ENCODE measurements around the gene UBQLN4.
"Not testable (repeated sequence)": the region's sequence is repeated elsewhere in the genome, so short reads cannot be mapped to it uniquely, and the experiment has no call there.

Gene UBQLN4

DNA sequence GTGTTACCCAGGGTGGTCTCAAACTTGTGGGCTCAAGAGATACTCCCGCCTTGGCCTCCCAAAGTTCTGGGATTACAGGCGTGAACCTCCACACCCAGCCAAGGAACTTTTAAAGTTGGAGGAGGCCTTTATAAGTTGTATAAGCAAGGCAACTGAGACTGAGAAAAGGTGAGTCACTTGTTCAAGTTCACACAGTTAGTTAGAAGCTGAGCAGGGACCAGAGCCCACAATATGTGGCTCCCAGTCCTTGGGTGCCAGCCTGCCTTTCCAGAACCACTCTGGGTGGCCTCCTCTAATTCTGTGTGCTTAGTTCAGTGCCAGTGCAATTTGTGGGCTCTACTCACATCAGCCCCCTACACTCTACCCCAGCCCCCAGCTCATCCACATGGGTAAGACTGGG is 11.0 kb upstream of the UBQLN4 start:
- no peak for FAIRE-seq
- no peak for DNase-seq (ENCODE audit: extremely low spot score, insufficient read length, low read depth)

- no peak for FAIRE-seq
- DNase-seq (ENCODE audit: extremely low spot score, insufficient read length, low read depth) = no peak
Measured at GRCh38 chr1:156063997-156064285, 10.3 kb upstream of the UBQLN4 start.

GRCh38 chr1:156062189-156062588 is 8.6 kb upstream of the UBQLN4 start:
- DNase-seq (ENCODE audit: extremely low spot score, insufficient read length, low read depth) = no peak
- FAIRE-seq = no peak

DNA sequence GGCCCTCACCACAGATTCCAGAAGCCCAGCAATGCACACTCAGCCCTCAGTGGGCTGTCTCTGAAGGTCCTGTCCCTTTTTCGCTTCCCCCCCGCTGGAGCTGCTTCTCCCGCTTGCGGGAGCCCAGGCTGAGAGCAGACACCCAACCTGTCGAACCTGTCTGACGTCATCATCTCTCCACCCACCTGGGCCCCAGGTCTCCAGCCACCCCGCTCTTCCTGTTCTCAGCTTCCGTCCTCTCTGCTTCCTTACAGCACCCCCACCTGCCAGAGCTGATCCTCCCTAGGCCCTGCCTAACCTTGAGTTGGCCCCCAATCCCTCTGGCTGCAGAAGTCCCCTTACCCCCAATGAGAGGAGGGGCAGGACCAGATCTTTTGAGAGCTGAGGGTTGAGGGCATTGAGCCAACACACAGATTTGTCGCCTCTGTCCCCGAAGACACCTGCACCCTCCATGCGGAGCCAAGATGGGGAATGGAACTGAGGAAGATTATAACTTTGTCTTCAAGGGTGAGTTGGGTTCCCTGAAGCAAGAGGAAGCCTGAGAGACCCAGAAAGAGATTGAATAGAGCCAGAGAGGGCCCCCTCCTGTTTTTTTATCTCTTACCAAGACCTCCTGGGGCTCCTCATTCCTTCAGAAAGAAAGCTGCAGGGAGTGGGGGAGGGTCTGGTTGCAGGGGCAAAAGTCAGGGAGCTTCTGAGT is 7.5 kb upstream of the UBQLN4 start, which contains the start of gene RAB25:
Gene RAB25, plus strand, starts transcription at position 224 of the 700 bp plus-strand sequence. Its CDS starts 241 bp downstream, at position 465.
- FAIRE-seq (no peak), DNase-seq (ENCODE audit: extremely low spot score, insufficient read length, low read depth) (no peak)

GRCh38 chr1:156056326-156056849 is 2.8 kb upstream of the UBQLN4 start:
- DNase-seq (ENCODE audit: extremely low spot score, insufficient read length, low read depth) (no peak), FAIRE-seq (no peak)

DNA sequence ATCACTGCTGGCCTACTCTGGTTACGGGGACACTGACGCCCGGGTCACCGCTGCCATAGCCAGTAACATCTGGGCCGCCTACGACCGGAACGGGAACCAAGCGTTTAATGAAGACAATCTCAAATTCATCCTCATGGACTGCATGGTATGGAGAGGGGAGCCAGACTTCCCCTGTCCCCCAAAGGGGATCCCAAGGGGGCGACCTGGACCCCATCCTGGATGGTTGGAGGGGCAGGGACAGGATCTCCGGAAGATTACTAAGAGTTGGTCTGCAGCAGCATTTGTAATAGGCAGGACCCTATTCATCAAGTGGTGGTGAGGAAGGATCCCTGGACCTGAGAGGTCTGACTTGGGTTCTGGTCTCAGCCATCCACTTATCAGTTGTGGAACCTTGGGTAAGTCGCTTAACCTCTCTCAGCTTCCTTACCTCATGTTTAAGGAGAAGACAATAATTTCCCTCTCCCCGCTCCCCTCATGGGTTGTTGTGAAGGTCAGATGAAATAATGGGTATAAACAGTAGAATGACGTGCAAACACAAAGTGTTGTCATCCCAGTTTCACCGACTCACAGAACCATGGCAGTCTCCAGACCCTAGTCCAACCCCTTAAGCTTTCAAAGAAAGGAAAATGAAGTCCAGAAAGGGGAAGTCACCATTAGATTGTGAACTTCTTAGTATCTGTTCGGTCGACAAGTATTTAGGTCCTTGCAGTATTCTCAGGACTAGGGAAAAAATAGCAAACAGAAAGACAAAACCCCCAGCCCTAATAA is 1.9 kb upstream of the UBQLN4 start:
- no peak for DNase-seq (ENCODE audit: extremely low spot score, insufficient read length, low read depth)
- no peak for FAIRE-seq

DNA sequence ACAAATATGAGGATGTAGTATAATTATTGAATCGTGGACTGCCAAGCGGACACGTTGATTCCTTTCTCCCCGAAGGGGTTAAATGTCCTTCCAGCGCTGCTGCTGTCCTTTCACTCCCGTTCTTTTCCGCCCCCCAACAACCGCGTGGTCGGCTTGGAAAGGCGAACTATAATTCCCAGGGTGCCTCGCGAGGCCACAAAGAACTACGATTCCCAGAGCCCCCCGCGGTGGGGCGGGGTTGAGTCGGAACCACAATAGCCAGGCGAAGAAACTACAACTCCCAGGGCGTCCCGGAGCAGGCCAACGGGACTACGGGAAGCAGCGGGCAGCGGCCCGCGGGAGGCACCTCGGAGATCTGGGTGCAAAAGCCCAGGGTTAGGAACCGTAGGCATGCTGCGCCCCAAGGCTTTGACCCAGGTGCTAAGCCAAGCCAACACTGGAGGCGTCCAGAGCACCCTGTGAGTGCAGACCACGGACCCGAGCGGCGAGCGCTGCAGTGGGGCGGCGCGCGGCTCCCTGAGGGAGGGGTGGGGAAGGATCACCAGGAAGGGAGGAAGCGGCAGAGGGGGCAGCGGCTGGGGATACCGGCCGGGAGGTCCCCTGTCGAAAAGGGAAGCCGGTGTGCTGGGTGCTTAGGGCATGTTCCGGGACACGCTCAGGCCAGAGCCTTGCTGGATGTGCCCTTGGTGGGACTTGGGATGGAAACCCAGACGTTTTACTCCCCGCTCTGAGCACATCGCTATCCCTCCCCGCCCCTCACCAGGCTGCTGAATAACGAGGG is 1.1 kb upstream of the UBQLN4 start, which contains the start of gene LAMTOR2:
Gene LAMTOR2, plus strand, starts transcription at position 283 of the 781 bp plus-strand sequence. Its CDS starts 108 bp downstream, at position 391.
- FAIRE-seq (peak; percentile 94), DNase-seq (ENCODE audit: extremely low spot score, insufficient read length, low read depth) (peak; percentile 89)

- FAIRE-seq (peak; percentile 35), DNase-seq (ENCODE audit: extremely low spot score, insufficient read length, low read depth) (peak; percentile 58)
Measured at GRCh38 chr1:156052862-156053767, 483 bp downstream of the UBQLN4 start.

DNA sequence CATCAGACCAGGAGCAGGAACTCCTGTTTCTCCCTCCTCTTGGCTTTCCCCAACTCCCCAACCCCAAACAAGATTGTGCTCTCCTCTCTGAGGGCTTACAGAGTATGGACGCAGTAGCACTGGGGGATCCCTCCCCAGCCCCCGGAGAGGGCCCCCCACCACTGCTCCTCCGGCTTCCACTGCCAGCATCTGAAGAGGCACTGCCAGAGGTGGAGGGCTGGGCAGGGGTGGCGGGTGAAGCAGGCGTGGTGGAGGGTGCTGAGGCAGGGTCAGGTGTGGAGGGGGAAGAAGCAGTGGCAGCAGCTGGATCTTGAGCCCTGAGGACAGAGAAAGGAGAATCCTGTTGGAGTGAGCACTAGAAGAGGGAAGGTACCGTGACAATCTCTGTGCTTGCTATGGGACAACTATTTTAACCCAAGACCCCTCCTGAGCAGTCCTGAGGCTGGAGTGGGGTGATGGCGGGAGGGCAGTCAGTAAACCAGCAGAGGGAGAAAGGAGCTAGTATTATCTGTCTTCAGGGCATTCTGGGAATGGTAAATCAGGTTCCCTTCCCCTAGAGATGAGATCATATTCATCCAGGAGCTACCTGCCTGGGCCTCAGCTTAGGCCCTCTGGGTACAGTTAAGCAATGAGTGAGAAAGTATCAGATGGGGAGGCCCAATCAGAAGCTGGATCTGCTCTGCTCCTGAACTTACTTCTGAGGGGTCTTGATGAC is 2.4 kb downstream of the UBQLN4 start:
- FAIRE-seq = no peak
- no peak for DNase-seq (ENCODE audit: extremely low spot score, insufficient read length, low read depth)

DNA sequence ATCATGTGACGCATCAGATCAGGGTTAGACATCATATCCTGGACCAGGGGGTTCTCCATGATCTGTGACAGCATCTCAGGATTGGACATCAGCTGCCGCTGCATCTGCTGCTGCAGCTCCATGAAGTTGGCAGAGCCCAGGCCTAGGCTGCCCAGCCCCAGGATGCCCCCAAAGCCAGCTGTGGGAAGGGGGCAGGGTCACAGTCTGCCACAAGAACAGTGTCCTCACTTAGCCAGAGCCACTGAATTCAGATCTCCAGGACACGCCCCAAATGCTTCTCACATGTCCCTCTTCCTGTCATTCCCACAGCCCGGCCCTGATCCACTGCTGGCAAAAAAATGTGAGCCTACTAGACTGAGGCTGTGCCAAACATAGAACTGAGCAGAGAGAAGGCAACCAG is 3.2 kb downstream of the UBQLN4 start:
- DNase-seq (ENCODE audit: extremely low spot score, insufficient read length, low read depth) (no peak), FAIRE-seq (no peak)

DNA sequence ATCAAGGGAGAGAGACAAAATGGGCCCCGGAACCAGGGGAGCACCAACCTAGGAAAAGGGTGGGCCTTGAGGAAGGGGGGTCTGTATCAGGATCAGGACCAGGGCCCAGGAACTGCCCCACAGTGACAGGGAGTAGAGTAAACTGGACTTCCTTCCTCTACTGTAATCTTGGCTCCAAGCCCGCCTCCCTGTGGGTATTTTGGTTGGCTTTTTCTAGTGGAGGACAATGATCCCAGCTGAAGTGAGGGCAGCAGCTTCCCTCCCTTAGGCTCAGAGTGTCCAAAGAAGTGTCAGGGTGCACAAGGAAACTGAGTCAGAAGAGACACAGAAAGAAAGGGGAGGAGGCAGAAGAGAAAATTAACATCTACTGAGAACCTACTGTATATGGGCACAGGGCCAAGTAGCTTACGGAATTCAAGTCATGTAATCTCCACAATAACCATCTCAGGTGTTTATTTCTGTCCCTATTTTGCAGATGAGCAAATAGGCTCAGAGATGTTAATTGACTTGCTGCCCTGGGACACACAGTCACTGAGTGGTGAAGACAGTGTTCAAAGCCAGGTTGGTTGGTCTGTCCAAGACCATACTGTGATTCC is 4.8 kb downstream of the UBQLN4 start:
- DNase-seq (ENCODE audit: extremely low spot score, insufficient read length, low read depth) = no peak
- no peak for FAIRE-seq

DNA sequence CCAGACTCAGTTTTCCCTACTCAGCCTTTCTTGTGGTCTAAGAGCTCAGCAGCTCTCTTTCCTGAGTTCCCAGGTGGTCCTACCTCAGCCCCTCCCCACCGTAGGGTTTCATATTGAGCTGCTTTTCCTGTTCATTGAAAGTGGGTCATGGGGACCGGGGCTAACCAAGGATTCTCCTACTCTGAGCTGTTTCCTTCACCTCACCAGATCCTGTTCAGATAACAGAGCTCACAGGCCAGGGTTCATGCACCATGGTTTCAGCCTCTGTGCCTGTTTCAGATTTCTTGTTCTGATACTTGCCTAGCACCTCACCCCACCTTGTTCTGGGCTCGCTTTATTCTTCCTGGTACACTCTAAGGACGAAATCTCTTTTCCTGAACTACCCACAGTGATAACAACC is 8.5 kb downstream of the UBQLN4 start:
- FAIRE-seq (no peak), DNase-seq (ENCODE audit: extremely low spot score, insufficient read length, low read depth) (no peak)

DNA sequence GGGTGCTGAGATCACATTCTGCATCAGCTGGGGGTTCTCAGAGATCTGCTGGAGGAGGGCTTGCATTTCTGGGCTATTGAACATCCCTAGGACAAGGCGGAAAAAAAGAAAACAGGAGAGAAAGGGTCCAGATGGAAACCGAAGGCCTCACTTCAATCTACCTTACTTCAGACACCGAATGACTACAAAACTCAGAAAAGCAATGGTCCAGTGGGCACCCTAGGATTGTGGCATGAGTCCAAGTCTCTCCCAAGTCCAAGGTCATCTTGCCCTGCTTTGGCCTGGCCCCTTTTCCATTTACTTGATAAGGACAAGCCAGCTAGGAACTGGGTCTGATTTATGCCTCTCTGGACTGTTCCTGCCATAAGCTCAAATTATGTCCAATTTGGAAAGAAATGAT is 10.8 kb downstream of the UBQLN4 start:
- DNase-seq (ENCODE audit: extremely low spot score, insufficient read length, low read depth) = no peak
- no peak for FAIRE-seq

GRCh38 chr1:156034991-156035390 is 18.6 kb downstream of the UBQLN4 start:
- DNase-seq (ENCODE audit: extremely low spot score, insufficient read length, low read depth); FAIRE-seq: not testable (repeated sequence)

DNA sequence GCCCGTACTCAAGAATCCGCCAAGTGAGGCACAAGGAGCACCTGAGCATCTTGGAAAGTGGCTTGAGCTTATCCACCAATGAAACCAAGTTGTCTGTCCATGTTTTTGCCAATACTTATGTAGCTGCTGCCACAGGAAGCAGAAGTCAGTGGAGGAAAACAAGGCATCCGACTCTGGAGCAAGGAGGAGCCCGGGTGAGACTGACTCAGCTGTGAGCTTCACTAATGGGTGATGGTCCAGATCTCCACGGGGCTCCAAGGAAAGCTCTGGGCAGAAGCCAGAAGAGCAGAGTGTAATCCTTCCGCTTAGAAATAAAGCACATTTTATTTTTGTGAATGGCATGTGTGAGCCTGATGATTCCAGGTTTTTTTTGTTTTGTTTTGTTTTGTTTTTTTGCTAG is 20.6 kb downstream of the UBQLN4 start:
- DNase-seq (ENCODE audit: extremely low spot score, insufficient read length, low read depth) = no peak
- no peak for FAIRE-seq

- FAIRE-seq (no peak), DNase-seq (ENCODE audit: extremely low spot score, insufficient read length, low read depth) (no peak)
Measured at GRCh38 chr1:156026588-156026987, 27.0 kb downstream of the UBQLN4 start.

DNA sequence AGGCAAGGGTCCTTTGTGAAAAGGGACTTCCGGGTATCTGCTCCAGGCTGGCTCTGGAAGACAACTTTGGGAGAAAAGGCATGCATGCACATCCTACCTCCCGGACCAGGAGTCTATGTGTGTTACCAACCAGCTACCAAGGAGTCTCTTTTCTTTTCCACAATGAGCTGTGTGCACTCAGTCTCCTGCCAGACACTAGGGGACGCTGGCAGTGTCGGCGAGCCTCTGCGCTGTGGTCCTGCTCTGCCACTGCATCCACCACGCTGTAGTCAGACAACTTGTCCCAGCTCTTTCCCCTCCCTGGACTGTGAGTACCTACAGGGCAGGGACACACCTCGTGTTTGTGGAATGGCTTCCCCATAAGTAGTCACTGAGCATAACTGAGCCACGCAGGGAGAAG is 27.7 kb downstream of the UBQLN4 start:
- DNase-seq (ENCODE audit: extremely low spot score, insufficient read length, low read depth) (no peak), FAIRE-seq (no peak)

GRCh38 chr1:156024801-156025200 is 28.8 kb downstream of the UBQLN4 start:
- FAIRE-seq = no peak
- no peak for DNase-seq (ENCODE audit: extremely low spot score, insufficient read length, low read depth)

DNA sequence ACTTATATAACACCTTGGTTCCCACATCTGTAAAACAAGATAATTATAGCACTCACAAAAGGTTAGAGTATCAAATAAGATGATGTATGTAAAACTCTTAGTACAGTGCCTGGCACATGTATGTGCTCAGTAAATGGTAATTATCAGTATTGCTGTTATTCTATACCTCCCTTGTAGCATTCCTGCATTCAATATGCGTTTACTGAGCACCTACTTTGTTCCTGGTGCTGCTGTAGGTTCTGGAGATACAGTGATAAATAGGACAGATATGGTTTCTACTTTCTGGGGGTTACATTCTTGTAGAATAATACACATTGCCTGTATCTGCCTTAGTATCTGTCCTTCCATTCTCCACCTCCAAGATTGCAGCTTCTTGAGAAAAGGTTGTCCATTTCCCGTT is 31.6 kb downstream of the UBQLN4 start:
- FAIRE-seq = no peak
- no peak for DNase-seq (ENCODE audit: extremely low spot score, insufficient read length, low read depth)
